GM12865 (cell line): Measurements from ENCODE around the gene GABRA5.

ENCODE experiments used
- DNase-seq: peaks from one replicate; pipeline ENCODE4 v3.0.0; 2010; ENCODE audit warnings: low read depth
- H3K4me3 ChIP-seq: 2 replicates; pipeline ENCODE4 v1.5.1; 2011; ENCODE audit warnings: mild to moderate bottlenecking, low read depth, low read length, control low read depth
- TF ChIP-seq, protein P1 (sequence below): IDR thresholded peaks from 2 replicates; pipeline ENCODE4 v1.5.1; 2011; ENCODE audit warnings: low read length, control low read depth, low read depth, inconsistent platforms; ENCODE audit not compliant: insufficient read depth; ENCODE audit errors: missing control alignments

The GABRA5 gene

DNA sequence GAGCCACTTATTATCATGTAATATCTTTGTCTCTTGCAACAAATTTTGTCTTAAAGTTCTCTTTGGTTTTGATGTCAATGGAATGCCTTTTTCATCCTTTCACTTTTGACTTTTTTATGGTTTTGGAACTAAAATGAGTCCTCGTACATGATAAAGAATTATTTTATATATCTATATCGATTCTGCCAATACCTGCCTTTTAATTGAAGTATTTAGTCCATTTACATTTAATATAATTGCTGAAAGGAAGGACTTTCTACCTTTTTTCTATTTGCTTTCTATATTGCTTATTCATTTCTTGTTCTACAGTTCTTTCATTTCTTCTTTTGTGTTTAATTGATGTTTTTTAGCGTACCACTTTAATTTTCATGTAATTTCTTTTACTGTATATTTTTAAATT is 32.8 kb downstream of the GABRA5 start:
- no peak for DNase-seq
- TF ChIP-seq, protein P1, sequence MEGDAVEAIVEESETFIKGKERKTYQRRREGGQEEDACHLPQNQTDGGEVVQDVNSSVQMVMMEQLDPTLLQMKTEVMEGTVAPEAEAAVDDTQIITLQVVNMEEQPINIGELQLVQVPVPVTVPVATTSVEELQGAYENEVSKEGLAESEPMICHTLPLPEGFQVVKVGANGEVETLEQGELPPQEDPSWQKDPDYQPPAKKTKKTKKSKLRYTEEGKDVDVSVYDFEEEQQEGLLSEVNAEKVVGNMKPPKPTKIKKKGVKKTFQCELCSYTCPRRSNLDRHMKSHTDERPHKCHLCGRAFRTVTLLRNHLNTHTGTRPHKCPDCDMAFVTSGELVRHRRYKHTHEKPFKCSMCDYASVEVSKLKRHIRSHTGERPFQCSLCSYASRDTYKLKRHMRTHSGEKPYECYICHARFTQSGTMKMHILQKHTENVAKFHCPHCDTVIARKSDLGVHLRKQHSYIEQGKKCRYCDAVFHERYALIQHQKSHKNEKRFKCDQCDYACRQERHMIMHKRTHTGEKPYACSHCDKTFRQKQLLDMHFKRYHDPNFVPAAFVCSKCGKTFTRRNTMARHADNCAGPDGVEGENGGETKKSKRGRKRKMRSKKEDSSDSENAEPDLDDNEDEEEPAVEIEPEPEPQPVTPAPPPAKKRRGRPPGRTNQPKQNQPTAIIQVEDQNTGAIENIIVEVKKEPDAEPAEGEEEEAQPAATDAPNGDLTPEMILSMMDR, result no peak

DNA sequence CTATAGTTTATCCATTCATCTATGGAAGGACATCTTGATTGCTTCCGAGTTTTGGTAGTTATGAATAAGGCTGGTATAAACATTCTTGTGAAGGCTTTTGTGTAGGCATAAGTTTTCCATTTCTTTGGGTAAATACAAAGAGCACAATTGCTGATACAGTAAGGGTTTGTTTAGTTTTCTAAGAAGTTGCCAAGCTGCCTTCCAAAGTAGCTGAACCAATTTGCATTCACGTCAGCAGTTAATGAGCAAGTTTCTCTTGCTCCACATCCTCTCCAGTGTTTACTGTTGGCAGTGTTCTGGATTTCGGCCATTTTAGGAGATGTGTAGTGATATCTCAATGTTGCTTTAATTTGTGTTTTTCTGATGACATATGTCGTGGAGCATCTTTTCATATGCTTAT is 34.2 kb downstream of the GABRA5 start:
- TF ChIP-seq, protein P1, result no peak
- no peak overlapping the region for H3K4me3 ChIP-seq
- DNase-seq, result no peak

More for the DNA sequence above, 32.8 kb downstream of the GABRA5 start:
- H3K4me3 ChIP-seq, result no peak overlapping the region

DNA sequence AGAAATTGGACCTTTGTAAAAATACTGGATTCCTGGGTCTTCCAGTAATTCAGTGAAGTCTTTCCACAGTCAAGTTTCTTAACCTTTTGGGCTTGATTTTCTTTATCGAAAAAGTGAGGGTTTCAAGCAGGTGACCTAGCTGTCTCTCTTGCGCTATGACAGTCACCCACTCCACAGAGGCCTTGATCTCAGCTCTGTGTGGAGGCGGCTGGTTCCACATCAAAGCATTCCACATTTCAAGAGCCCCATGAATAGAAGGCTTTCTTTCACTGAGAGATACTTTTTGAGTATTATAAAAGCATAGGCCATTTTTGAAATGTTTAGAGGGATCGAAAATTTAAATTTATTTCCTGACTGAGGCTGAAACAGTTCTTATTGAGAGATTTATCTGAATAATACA is 43.9 kb downstream of the GABRA5 start:
- no peak overlapping the region for H3K4me3 ChIP-seq
- DNase-seq, result no peak
- TF ChIP-seq, protein P1, result no peak

DNA sequence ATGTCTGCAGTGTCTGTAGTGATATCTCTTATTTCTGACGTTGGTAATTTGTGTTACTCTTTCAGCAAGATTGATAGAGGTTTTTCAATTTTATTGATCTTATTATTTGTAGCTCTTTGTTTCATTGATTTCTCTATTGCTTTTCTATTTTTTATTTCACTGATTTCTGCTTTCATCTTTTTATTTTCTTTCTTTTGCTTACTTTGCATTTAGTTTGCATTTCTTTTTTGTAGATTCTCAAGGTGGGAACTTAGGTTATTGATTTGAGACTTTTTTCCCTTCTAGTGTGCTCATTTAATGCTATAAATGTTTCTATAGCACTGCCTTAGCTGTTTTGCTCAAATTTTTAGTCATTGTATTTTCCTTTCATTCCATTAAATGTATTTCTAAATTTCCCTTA is 54.6 kb downstream of the GABRA5 start:
- no peak for DNase-seq
- H3K4me3 ChIP-seq, result no peak overlapping the region
- TF ChIP-seq, protein P1, result no peak

DNA sequence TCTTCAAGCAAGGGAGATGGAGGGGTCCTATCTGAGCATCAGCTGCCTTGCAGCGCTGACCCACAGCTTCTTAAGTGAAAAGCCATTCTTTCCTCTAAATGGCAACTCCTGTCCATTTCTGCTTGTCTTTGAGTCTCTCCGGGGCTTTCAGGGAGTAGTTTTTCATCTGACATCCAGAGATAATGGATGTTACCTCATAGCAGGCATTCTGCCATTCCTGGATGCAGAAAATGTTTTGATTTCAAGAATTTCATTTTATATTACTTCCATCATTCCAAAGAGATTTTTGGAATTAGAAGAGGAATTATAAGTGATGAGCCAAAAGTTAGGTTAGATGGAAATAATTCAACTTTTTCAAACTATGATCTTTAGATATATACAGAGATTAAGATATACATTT is 59.2 kb downstream of the GABRA5 start:
- TF ChIP-seq, protein P1, result no peak
- no peak for DNase-seq
- no peak overlapping the region for H3K4me3 ChIP-seq

DNA sequence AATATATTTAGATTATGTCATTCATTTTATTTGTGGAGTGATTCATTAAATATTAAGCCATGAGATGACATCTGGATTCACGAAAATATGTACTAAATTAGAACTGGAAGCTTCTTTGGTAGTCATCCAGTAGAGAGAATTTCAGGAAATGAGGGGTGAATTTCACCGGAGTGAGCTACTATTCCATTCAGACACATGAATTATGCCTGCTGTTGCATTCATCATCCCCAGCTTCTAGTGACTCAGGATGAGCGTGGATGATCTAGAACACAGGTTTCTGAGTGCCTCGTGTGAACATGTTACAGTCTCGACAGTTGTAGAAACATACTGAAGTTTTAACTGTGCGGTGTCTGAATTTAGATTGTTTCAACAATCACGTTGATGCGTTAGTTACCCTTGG is 61.2 kb downstream of the GABRA5 start:
- DNase-seq, result no peak
- H3K4me3 ChIP-seq, result no peak overlapping the region
- TF ChIP-seq, protein P1, result no peak

DNA sequence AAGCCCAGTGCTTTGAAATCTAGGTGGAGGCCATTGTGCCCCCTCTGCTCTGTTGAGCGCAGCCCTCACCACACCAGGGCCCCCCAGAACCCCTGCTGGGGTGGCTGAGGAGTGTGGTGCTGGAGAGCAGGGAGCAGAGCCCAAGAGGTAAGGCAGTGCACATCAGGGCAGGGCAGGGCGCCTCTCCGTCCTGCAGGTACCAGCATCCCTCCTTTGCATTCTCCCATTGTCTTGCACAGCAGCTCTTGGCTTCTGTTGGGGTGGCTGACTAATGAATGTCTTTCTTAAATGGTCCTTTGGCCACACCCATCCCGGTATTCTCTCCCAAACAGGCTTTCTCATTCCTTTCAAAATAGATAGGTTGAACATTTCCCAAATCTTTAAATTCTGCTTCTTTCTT is 62.7 kb downstream of the GABRA5 start:
- TF ChIP-seq, protein P1, result no peak
- no peak overlapping the region for H3K4me3 ChIP-seq
- DNase-seq, result no peak
